IPS-15b (cell line): Measurements from ENCODE around the gene PDCD1.
"Not testable (repeated sequence)": the region's sequence is repeated elsewhere in the genome, so short reads cannot be mapped to it uniquely, and the experiment has no call there.

Experiments used
- H3K27me3 ChIP-seq: one replicate; pipeline ENCODE4 v1.6.1; 2013; ENCODE audit warnings: low read length; ENCODE audit not compliant: control insufficient read depth, insufficient read depth
- H3K36me3 ChIP-seq: one replicate; pipeline ENCODE4 v1.6.1; 2013; ENCODE audit warnings: low read length; ENCODE audit not compliant: control insufficient read depth, insufficient read depth
- H3K4me1 ChIP-seq: one replicate; pipeline ENCODE4 v1.6.1; 2013; ENCODE audit warnings: mild to moderate bottlenecking, low read length; ENCODE audit not compliant: control insufficient read depth, insufficient read depth
- H3K4me3 ChIP-seq: one replicate; pipeline ENCODE4 v1.5.1; 2013; ENCODE audit warnings: low read depth, low read length
- H3K9ac ChIP-seq: one replicate; pipeline ENCODE4 v1.6.1; 2013; ENCODE audit warnings: low read depth, mild to moderate bottlenecking, low read length
- H3K9me3 ChIP-seq: one replicate; pipeline ENCODE4 v1.6.1; 2013; ENCODE audit warnings: mild to moderate bottlenecking, low read length; ENCODE audit not compliant: control insufficient read depth, insufficient read depth

PDCD1 gene

DNA sequence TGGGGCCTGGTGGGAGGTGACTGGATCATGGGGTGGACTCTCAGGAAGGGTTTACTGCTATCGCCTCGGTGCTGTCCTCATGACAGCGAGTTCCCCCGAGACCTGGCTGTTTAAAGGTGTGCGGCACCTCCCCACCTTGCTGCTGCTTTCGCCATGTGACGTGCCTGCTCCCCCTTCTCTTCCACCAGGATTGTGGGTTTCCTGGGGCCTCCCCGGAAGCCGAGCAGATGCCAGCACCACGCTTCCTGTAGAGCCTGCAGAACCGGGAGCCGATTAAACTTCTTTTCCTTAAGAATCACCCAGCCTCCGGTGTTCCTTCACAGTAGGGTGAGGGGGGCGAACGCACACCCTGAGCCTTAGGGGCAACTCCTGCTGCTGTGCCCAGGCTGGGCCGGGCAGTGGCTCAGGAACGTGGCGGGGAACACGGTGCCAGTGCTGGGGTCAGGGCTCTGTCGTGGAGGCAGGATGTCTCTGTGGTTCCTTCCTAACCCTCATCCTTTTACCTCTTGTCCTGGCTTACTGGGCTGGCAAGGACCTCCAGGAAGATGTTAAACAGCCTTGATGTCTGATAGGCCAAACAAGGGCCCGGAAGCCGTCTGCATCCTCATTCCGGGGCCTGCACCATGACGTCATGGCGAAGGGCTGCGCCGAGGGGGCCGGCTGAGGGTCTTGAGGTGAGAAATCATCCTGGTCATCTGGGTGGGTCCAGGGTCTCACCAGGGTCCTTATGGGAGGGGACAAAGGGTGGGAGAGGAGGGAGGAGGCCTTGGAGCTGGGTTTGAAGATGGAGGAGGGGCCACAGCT, 37.0 kb downstream of the PDCD1 start:
- Histone ChIP-seq H3K9ac (no peak overlapping the region), H3K27me3 (peaks cover 9% of the 10 kb centered on the region), H3K9me3 (no peaks in the 10 kb centered on the region), H3K36me3 (peaks cover 2% of the 10 kb centered on the region), H3K4me3 (no peak overlapping the region), H3K4me1 (no peaks in the 10 kb centered on the region)

DNA sequence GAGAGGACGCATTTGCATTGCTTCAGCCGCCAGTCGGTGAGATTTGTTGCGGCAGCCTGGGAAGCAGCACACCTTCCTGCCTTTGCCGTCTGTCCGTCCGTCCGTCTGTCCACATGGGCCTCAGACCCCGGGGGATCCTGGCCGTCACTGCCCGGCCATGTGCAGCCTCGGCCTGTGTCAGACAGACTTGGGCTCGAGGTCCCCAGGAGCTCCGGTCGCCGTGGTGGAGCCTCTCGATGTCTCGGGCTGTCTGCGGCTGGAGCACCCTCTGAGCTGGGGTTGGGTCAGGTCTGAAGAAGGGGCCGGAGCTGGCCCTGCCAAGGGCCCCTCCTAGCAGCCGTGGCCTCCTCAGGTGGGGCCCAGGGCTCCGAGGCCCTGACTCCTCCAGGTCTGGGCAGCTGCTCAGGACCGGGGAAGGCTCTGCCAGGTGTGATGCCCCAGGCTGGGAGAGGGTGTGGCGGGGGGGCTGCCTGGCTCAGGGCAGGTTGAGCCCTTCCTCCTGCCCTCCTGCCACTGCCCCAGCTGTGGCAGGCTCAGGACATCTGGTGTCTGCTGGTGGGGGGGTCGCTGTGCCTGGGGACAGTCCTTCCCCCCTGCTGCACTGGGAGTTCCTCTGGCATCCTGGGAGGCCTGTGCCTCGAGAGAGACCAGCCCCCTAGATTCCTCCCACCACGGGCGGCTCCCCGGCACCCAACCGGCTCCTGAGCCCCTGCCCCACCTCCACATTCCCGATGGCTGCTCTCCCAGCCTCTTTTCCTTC, 37.9 kb downstream of the PDCD1 start:
- Histone ChIP-seq H3K4me1 (no peaks in the 10 kb centered on the region), H3K36me3 (peaks cover 2% of the 10 kb centered on the region), H3K4me3 (no peak overlapping the region), H3K27me3 (peaks cover 9% of the 10 kb centered on the region), H3K9me3 (no peaks in the 10 kb centered on the region), H3K9ac (no peak overlapping the region)

DNA sequence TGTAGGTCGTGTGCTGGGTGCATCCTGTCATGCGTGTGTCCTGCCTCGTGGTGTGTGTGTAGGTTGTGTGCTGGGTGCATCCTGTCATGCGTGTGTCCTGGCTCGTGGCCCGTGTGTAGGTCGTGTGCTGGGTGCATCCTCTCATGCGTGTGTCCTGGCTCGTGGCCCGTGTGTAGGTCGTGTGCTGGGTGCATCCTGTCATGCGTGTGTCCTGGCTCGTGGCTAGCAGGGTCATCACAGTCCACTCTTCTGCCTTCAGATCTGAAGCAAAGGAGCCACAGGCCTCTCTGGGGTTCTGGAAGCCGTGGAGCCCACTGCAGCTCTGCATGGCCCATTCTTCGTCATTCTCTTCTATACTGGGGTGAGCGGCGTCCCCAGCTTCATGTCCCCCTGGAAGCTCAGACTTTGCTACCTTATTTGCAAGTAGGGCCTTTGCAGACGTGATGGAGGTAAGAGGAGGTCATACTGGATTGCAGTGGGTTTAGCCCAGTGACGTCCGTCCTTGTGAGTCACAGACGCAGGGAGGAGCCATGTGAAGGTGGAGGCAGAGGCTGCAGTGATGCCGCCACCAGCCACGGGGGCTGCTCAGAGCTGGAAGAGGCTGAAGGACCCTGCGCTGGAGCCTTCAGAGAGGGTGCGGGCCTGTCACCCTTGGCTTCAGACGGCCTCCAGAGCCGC, 38.6 kb downstream of the PDCD1 start:
- not testable (repeated sequence) for H3K4me3 ChIP-seq, H3K36me3 ChIP-seq, H3K4me1 ChIP-seq, H3K27me3 ChIP-seq, H3K9ac ChIP-seq, H3K9me3 ChIP-seq

DNA sequence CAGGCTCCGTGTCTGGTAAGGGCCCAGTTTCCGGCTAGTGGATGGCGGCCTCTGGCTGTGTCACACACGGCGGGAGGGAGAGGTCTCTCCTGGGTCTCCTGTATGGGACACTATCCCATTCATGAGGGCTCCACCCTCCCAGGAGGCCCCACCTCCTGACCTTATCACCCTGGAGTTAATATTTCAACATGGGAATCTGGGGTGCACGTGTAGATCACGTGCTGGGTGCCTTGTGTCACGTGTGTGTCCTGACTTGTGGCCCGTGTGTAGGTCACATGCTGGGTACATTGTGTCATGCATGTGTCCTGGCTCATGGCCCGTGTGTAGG, 39.8 kb downstream of the PDCD1 start:
- H3K36me3 ChIP-seq: peaks cover 2% of the 10 kb centered on the region
- H3K4me3 ChIP-seq: no peak overlapping the region
- H3K9me3 ChIP-seq: no peaks in the 10 kb centered on the region
- no peak overlapping the region for H3K9ac ChIP-seq
- no peaks in the 10 kb centered on the region for H3K4me1 ChIP-seq
- H3K27me3 ChIP-seq: peaks cover 9% of the 10 kb centered on the region

DNA sequence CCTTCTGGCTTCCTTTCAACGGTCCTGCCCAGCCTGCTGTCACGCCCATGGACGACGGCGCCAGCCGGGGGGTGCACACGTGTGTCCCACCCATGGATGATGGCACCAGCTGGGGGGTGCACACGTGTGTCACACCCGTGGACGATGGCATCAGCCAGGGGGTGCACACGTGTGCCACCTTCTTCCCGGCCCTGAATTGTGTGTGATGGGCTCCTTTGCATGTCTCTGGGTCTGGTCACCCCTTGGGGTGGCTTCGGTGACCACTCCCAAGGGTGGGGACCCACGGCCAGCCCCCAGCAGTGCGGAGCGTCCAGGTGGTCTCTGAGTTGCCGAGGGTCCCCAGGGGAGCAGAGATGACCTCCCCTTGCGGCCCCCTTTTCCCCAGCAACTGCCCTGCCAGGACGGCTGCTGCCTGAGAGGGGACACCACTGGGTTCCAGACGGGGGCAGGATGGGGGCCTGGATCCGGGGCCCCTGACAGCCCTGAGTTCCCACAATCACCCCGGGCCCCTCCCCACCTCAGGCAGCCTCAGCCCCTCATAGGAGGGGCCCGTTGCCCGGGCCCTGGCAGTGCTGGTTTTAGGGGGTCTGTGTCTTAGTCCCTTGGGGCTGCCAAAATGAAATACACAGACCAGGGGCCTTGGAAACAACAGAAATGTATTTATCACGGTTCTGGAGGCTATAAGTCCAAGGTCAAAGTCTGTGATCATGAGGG, 40.3 kb downstream of the PDCD1 start:
- Histone ChIP-seq H3K9ac (no peak overlapping the region), H3K4me1 (no peaks in the 10 kb centered on the region), H3K4me3 (no peak overlapping the region), H3K27me3 (peaks cover 5% of the 10 kb centered on the region), H3K9me3 (no peaks in the 10 kb centered on the region), H3K36me3 (peaks cover 2% of the 10 kb centered on the region)

DNA sequence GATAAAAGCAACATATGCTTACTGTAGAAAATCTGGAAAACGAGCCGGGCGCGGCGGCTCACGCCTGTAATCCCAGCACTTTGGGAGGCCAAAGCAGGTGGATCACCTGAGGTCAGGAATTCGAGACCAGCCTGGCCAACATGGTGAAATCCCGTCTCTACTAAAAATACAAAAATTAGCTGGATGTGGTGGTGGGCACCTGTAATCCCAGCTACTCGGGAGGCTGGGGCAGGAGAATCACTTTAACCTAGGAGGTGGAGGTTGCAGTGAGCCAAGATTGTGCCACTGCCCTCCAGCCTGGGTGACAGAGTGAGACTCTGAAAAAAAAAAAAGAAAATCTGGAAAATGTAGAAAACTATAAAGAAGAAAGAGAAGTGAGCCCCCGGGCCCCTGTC, 40.9 kb downstream of the PDCD1 start:
- not testable (repeated sequence) for H3K36me3 ChIP-seq, H3K9me3 ChIP-seq, H3K4me3 ChIP-seq, H3K27me3 ChIP-seq, H3K4me1 ChIP-seq, H3K9ac ChIP-seq

DNA sequence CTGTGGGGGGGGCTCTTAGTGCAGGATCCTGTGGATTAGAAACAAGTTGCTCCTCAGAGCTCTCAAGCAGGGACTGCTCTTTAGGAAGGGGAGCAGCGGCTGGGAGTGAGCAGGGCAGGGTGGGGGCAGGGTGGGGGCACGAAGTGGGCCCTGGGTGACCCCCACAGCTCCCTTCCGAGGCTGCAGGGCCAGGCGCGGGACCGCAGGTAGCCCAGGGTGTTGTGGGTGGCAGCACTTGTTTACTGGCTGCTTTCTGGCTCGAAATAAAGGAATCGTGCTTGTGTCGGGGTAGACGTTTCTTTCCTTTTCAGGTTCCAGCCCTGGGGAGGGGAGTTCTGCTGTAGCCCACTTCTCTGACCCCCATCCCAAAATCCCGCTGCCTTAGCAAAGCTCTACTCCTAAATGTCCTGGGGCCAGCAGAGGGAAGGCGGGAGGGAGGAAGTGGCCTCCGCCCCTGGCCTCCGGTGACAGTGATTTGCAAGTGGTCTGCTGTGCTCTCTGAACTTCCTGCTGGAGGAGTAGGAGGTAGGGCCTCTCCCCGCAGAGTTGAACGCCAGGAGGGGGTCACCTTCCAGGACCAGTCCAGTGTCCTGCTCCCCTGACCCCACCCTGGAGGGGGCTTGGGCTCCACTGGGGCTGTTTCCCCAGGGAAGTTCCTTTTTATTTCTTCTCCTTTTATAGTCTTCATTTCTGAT, 41.4 kb downstream of the PDCD1 start:
- H3K36me3 ChIP-seq: peaks cover 2% of the 10 kb centered on the region
- H3K9ac ChIP-seq: no peak overlapping the region
- H3K4me3 ChIP-seq: no peak overlapping the region
- H3K9me3 ChIP-seq: no peaks in the 10 kb centered on the region
- H3K27me3 ChIP-seq: no peaks in the 10 kb centered on the region
- H3K4me1 ChIP-seq: no peaks in the 10 kb centered on the region

DNA sequence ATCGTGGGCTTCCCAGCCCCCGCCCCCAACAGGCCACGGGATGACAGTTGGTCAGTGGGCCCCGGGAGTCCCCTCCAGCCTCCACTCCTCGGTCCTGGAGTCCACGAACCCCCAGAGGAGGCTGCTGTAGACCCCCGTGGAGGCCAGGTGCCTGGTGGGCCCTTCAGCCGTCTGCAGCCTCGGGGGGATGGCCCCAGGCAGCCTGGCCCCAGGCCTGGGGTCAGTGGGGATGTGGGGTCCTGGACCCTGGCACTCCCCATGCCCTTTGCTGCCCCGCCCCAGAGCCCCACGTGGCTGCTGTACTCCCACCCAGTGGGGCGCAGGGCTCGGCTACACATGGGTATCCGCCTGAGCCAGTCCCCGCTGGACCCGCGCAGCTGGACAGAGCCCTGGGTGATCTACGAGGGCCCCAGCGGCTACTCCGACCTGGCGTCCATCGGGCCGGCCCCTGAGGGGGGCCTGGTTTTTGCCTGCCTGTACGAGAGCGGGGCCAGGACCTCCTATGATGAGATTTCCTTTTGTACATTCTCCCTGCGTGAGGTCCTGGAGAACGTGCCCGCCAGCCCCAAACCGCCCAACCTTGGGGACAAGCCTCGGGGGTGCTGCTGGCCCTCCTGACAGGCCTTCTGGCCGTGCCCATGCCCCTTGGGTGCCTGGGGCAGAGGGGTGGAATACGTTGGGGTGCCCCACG, 42.1 kb downstream of the PDCD1 start:
- Histone ChIP-seq H3K36me3 (peaks cover 2% of the 10 kb centered on the region), H3K27me3 (no peaks in the 10 kb centered on the region), H3K9ac (no peak overlapping the region), H3K4me1 (no peaks in the 10 kb centered on the region), H3K9me3 (no peaks in the 10 kb centered on the region), H3K4me3 (no peak overlapping the region)

DNA sequence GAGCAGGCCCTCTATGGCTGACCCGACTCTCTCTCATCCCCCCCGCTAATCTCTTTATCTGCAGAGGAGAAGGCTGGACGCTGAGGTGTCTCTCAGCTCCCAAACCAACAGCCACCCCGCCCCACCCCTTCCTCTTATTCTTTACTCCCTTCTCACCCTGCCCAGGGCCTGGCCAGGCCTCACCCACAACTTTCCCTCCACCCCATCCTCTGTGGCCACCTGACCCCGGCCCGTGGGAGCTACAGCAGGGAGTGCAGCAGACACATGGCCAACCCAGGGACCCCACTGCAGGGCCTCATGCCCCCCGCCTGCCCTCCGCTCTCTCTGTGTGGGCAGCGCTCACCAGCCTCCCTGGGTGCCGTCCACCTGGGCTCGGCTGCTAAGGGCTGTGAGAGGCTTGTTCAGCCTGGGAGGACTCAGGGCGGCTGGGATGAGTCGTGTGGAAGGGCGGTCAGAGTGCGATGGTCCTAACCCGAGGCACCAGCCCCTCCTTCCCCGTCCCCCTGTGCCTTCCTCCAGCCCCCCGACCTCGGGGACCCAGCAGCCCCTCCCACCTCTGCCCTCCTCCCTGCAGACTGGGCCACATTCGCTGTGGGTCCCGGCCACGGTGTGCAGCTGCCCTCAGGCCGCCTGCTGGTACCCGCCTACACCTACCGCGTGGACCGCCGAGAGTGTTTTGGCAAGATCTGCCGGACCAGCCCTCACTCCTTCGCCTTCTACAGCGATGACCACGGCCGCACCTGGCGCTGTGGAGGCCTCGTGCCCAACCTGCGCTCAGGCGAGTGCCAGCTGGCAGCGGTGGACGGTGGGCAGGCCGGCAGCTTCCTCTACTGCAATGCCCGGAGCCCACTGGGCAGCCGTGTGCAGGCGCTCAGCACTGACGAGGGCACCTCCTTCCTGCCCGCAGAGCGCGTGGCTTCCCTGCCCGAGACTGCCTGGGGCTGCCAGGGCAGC, 42.9 kb downstream of the PDCD1 start:
- Histone ChIP-seq H3K4me3 (no peak overlapping the region), H3K9ac (no peak overlapping the region), H3K27me3 (no peaks in the 10 kb centered on the region), H3K4me1 (no peaks in the 10 kb centered on the region), H3K36me3 (peaks cover 2% of the 10 kb centered on the region), H3K9me3 (no peaks in the 10 kb centered on the region)
